ENCODE results near the gene PRR14.

DNA sequence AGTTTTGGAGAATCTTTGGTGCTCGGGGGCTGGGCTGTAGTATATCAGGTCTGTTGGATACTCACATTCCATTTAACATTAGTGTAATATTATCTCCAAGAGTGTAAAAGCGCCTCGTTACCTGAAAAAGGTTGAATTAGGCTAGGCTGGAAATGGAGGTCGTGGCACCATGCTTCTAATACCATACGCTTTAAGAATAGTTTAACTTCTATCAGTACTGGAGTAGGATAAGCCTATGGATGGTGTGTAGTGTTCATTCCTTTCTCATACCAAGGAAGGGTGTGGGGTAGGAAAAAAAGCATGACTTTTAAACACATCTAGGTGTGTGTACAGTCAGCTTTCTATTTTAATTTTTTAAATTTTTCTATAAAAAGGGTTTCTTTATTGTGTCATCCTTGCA is 50.2 kb downstream of the PRR14 start:
- TF ChIP-seq, protein P1, sequence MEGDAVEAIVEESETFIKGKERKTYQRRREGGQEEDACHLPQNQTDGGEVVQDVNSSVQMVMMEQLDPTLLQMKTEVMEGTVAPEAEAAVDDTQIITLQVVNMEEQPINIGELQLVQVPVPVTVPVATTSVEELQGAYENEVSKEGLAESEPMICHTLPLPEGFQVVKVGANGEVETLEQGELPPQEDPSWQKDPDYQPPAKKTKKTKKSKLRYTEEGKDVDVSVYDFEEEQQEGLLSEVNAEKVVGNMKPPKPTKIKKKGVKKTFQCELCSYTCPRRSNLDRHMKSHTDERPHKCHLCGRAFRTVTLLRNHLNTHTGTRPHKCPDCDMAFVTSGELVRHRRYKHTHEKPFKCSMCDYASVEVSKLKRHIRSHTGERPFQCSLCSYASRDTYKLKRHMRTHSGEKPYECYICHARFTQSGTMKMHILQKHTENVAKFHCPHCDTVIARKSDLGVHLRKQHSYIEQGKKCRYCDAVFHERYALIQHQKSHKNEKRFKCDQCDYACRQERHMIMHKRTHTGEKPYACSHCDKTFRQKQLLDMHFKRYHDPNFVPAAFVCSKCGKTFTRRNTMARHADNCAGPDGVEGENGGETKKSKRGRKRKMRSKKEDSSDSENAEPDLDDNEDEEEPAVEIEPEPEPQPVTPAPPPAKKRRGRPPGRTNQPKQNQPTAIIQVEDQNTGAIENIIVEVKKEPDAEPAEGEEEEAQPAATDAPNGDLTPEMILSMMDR (IDR thresholded peaks at IDR 0.05; ENCODE audit: control extremely low read depth in 1 of 3, insufficient read depth in 1 of 3, low read depth in 1 of 3, low read length in 3 of 3), result no peak
- no peak for TF ChIP-seq EP300 (IDR thresholded peaks at IDR 0.05; ENCODE audit: borderline replicate concordance in 1 of 2, low read depth in 2 of 2, low read length in 2 of 2)

All from H1 (cell line).